ENCODE measurements around the gene TMSB10. TPM values are rescaled to one million over a fixed set of nuclear protein-coding genes. Genes with fewer than 3 reads are reported as not detected.

The TMSB10 gene
- total RNA-seq, 2 experiments from 2014 or later, result 4,520 to 4,885 TPM

- ATAC-seq, result peak; percentile 96
- peak overlapping the region; percentile 70 for H3K4me3 Mint-ChIP-seq
- H3K36me3 Mint-ChIP-seq (ENCODE audit: low read depth), result no peaks in the 10 kb centered on the region
- no peaks in the 10 kb centered on the region for H3K9me3 Mint-ChIP-seq (ENCODE audit: insufficient read depth)
- peaks cover 70% of the 10 kb centered on the region for H3K4me1 Mint-ChIP-seq (ENCODE audit: low read depth)
- CTCF ChIA-PET, result interaction anchor here (1.0 to 24.0 kb wide), 14 partner anchors 8 to 412 kb away, joined by 3 to 397 read pairs (median 4); partner anchors contain the start of genes TMSB10 and TRABD2A
- POLR2A ChIA-PET, result interaction anchor here (0.6 to 6.1 kb wide), 11 partner anchors 9 to 430 kb away, joined by 3 to 90 read pairs (median 6); partner anchors contain the start of genes SUCLG1, TMSB10 and TRABD2A
- H3K27me3 Mint-ChIP-seq (ENCODE audit: low read depth), result no peaks in the 10 kb centered on the region
- peak; percentile 81 for DNase-seq
- H3K27ac Mint-ChIP-seq, result peak overlapping the region; percentile 92
These were observed 16.8 kb upstream of the TMSB10 start for GRCh38 chr2:84888401-84889276.

DNA sequence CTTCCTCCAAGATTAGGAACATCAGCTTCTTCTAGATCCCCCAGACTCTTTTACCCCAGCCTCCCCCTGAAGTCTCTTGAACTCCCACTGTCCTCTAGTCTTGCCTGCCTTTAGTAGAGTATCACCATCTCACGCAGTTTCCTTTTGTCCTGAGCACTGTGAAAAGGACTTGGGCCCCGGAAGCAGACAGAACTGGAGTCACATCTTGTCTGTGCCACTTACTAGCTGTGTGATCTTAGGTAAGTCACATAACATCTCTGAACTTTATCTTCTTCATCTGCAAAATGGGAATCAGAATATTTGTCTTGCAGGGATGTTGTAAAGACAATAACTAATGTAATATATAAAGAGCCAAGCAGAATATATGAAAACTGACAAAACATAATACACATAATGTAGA is 16.1 kb upstream of the TMSB10 start:
- peaks cover 70% of the 10 kb centered on the region for H3K4me1 Mint-ChIP-seq (ENCODE audit: low read depth)
- no peaks in the 10 kb centered on the region for H3K9me3 Mint-ChIP-seq (ENCODE audit: insufficient read depth)
- no peaks in the 10 kb centered on the region for H3K36me3 Mint-ChIP-seq (ENCODE audit: low read depth)
- ChIA-PET POLR2A (interaction anchor here (0.6 to 6.1 kb wide), 12 partner anchors 9 to 430 kb away, joined by 3 to 90 read pairs (median 5); partner anchors contain the start of genes SUCLG1, TMSB10 and TRABD2A), CTCF (interaction anchor here (1.0 to 24.0 kb wide), 10 partner anchors 9 to 411 kb away, joined by 3 to 397 read pairs (median 8); partner anchors contain the start of genes TMSB10 and TRABD2A)
- peak; percentile 48 for ATAC-seq
- H3K27me3 Mint-ChIP-seq (ENCODE audit: low read depth), result no peaks in the 10 kb centered on the region
- peak overlapping the region; percentile 70 for H3K4me3 Mint-ChIP-seq
- H3K27ac Mint-ChIP-seq, result peak overlapping the region; percentile 92
- peak; percentile 42 for DNase-seq

DNA sequence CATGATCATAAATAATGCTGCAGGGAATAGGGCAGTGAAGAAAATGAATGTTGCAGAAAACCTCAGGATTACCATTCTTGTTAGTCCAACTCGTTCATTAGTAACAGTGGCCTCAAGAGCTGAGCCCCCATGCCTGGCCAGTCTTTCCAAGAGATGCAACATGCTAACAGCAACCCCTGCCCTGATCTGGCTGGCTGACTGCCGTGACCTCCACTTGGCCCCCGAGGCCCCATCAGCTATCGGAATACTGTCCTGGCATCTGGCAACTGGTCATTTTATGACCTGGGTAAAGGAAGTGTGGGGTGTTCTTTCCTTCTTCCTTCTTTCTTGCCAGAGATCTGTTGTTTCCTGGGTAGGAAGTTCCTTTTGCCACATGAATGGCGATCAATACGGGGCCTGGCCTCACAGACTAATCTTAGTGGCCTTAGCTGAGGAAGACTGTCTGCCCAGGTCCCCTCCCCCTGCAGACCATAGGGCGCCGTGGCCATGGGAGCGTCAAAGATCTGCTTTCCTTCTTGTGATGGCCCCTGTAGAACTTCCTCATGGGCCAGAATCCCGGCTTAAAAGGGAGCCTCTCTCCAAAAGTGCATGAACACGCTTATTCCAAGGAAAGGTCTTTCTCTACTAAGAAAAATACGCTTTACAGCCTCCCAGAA is 14.0 kb upstream of the TMSB10 start:
- H3K4me3 Mint-ChIP-seq, result no peak overlapping the region
- ChIA-PET CTCF (interaction anchor here (2.0 to 24.0 kb wide), 3 partner anchors 8 to 30 kb away, joined by 4 to 397 read pairs (median 41); no protein-coding TSS in a partner anchor), POLR2A (interaction anchor here (1.3 to 6.1 kb wide), 2 partner anchors 15 to 34 kb away, joined by 4 to 90 read pairs; partner anchors contain the start of gene TMSB10)
- no peaks in the 10 kb centered on the region for H3K27me3 Mint-ChIP-seq (ENCODE audit: low read depth)
- H3K27ac Mint-ChIP-seq, result no peak overlapping the region
- H3K36me3 Mint-ChIP-seq (ENCODE audit: low read depth), result peaks cover 2% of the 10 kb centered on the region
- no peaks in the 10 kb centered on the region for H3K9me3 Mint-ChIP-seq (ENCODE audit: insufficient read depth)
- no peak for ATAC-seq
- peak; percentile 23 for DNase-seq
- peaks cover 74% of the 10 kb centered on the region for H3K4me1 Mint-ChIP-seq (ENCODE audit: low read depth)

- Mint-ChIP-seq H3K27me3 (ENCODE audit: low read depth) (no peaks in the 10 kb centered on the region), H3K4me1 (ENCODE audit: low read depth) (peaks cover 71% of the 10 kb centered on the region), H3K27ac (peak overlapping the region; percentile 69), H3K4me3 (peak overlapping the region; percentile 7), H3K36me3 (ENCODE audit: low read depth) (peaks cover 7% of the 10 kb centered on the region), H3K9me3 (ENCODE audit: insufficient read depth) (no peaks in the 10 kb centered on the region)
- POLR2A ChIA-PET, result interaction anchor here (0.6 to 2.5 kb wide), 10 partner anchors 8 to 429 kb away, joined by 3 to 29 read pairs (median 4); partner anchors contain the start of genes TMSB10 and TRABD2A
- CTCF ChIA-PET, result interaction anchor here (1.2 to 16.2 kb wide), 4 partner anchors 10 to 30 kb away, joined by 4 to 222 read pairs (median 12); partner anchors contain the start of gene TMSB10
- no peak for DNase-seq
- peak; percentile 28 for ATAC-seq
These were observed 11.3 kb upstream of the TMSB10 start for GRCh38 chr2:84894131-84894586.

DNA sequence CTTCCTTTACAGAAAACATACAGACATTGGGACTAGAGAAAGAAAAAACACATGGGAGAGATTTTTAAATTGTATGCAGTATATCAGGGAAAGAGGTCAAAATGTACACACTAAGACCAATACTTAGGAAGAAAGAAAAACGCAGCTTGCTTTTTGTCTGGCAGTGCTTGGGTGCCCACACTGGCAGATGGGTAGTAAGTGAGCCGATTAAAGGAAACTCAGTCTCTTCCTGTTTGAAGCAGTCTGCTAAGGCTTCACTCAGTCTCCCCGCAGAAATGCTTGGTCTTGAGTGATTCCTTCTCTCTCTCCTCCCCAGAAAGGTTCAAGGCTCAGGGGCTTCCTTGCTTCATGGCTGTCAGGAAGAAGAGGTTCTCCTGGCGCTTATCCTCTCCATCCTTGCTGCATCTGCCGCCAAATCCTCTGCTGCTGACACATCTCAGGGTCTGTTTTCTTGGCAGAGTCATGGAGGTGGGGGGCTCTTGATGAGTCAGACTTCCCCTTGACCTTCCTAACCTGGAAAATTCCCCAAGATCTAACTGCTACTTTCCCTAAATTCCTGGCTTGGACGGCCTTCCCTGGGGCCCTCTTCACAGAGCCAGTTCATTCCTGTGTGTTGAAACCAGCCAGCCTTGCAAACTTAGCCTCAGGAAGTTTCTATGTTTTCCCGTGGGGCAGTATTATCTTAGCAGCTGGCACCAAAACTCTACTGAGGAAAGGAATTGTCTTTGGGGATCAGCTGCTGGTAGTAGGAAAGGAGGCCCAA is 10.5 kb upstream of the TMSB10 start:
- H3K4me3 Mint-ChIP-seq, result peak overlapping the region; percentile 43
- peaks cover 7% of the 10 kb centered on the region for H3K36me3 Mint-ChIP-seq (ENCODE audit: low read depth)
- peaks cover 71% of the 10 kb centered on the region for H3K4me1 Mint-ChIP-seq (ENCODE audit: low read depth)
- ChIA-PET CTCF (interaction anchor here (1.1 to 16.2 kb wide), 5 partner anchors 9 to 29 kb away, joined by 3 to 222 read pairs (median 12); partner anchors contain the start of gene TMSB10), POLR2A (interaction anchor here (0.6 to 2.5 kb wide), 8 partner anchors 9 to 154 kb away, joined by 3 to 29 read pairs (median 3); partner anchors contain the start of genes TMSB10 and TRABD2A)
- ATAC-seq (peak; percentile 65), DNase-seq (peak; percentile 46)
- no peaks in the 10 kb centered on the region for H3K27me3 Mint-ChIP-seq (ENCODE audit: low read depth)
- peak overlapping the region; percentile 69 for H3K27ac Mint-ChIP-seq
- no peaks in the 10 kb centered on the region for H3K9me3 Mint-ChIP-seq (ENCODE audit: insufficient read depth)

DNA sequence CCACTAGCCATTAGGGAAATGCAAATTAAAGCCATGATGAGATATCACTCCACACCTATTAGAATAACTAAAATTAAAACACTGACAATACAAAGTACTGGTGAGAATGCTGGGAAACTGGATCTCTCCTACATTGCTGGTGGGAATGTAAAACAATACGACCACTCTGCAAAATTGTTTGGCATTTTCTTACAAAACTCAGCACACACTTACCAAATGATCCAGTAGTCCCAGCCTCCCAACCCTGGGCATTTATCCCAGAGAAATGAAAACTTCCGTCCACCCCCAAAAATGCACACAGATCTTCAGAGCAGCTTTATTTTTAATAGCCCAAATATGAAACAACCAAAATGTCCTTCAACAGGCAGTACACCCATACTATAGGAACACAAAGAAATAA is 8.9 kb upstream of the TMSB10 start:
- CTCF ChIA-PET, result interaction anchor here (1.0 to 16.2 kb wide), 2 partner anchors 14 to 28 kb away, joined by 4 to 222 read pairs; no protein-coding TSS in a partner anchor
- DNase-seq (no peak), ATAC-seq (no peak)
- Mint-ChIP-seq H3K27me3 (ENCODE audit: low read depth) (no peaks in the 10 kb centered on the region), H3K27ac (no peak overlapping the region), H3K36me3 (ENCODE audit: low read depth) (peaks cover 7% of the 10 kb centered on the region), H3K4me3 (no peak overlapping the region), H3K4me1 (ENCODE audit: low read depth) (peaks cover 71% of the 10 kb centered on the region), H3K9me3 (ENCODE audit: insufficient read depth) (no peaks in the 10 kb centered on the region)
- POLR2A ChIA-PET, result interaction anchor here (0.7 kb wide), 1 partner anchor 11 kb away, joined by 3 read pairs; no protein-coding TSS in a partner anchor

DNA sequence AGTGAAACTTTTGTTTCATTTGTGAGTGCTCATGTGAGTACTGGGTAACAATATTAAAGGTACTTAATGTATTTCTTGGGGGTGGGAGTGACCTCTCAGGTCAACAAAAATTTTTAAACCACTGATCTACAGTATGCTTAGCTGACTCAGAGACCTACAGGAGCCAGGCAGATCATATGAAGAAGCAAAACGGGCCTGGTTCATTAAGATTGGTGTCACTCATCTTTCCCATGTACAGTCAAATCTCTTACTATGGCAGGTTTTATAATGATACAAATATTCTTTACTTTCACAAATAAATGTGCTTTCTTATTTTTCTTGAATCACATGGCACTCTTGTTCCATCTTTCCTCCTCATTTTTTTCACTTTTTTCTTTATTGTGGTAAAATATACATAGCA is 7.7 kb upstream of the TMSB10 start:
- Mint-ChIP-seq H3K4me1 (ENCODE audit: low read depth) (peaks cover 77% of the 10 kb centered on the region), H3K4me3 (peak overlapping the region; percentile 26), H3K36me3 (ENCODE audit: low read depth) (peaks cover 13% of the 10 kb centered on the region), H3K9me3 (ENCODE audit: insufficient read depth) (no peaks in the 10 kb centered on the region), H3K27ac (peak overlapping the region; percentile 95), H3K27me3 (ENCODE audit: low read depth) (no peaks in the 10 kb centered on the region)
- ATAC-seq (no peak), DNase-seq (no peak)
- POLR2A ChIA-PET, result interaction anchor here (0.7 to 1.7 kb wide), 7 partner anchors 9 to 955 kb away, joined by 3 to 24 read pairs (median 5); partner anchors contain the start of gene TRABD2A
- CTCF ChIA-PET, result interaction anchor here (0.6 to 16.2 kb wide), 8 partner anchors 8 to 116 kb away, joined by 3 to 222 read pairs (median 5); partner anchors contain the start of genes TMSB10 and TRABD2A

DNA sequence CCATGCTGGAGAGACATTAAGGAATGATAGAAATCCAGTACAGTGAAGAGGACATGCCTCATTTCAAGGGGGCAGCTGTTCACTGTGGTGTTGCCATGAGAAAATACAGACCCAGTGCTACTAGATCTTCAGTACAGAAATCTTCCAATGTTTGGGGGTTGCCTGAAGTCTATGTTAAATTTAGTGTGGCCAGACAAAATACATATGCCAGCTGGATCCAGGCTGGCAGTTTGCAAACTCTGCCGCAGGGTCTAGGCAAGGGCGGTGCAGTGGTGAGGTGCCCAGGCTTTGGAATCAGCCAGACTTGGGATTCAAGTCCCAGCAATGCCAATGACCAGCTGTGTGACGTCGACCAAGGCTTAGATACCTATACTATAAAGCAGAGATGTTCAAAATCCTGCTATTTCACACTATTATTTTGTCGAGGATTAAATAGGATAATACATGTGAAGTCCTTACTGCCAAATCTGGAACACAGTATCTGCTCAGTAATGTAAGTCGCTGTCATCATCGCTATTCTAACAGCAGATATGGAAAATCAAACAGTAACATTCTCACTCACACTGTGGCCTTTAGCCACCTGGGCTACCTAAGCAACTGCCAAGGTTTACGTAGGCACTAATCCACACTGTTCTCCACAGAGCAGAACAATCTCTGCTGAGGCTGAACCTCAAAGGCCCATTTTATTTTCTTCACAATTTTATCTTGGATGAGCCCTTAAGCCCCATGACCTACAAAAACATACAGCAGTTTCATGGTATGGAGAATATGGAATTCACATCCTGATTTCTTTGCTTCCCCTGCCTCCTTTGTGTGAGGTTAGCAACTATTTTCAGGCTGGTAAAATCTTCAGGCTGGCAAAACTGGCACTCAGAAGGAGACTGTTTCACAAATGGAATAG is 5.9 kb upstream of the TMSB10 start:
- CTCF ChIA-PET, result interaction anchor here (1.5 to 16.2 kb wide), 4 partner anchors 11 to 30 kb away, joined by 4 to 222 read pairs (median 50); partner anchors contain the start of gene TRABD2A
- Mint-ChIP-seq H3K27ac (peak overlapping the region; percentile 9), H3K4me1 (ENCODE audit: low read depth) (peaks cover 84% of the 10 kb centered on the region), H3K9me3 (ENCODE audit: insufficient read depth) (no peaks in the 10 kb centered on the region), H3K27me3 (ENCODE audit: low read depth) (no peaks in the 10 kb centered on the region), H3K4me3 (no peak overlapping the region), H3K36me3 (ENCODE audit: low read depth) (peaks cover 18% of the 10 kb centered on the region)
- POLR2A ChIA-PET, result interaction anchor here (0.6 to 1.7 kb wide), 4 partner anchors 11 to 20 kb away, joined by 3 to 19 read pairs (median 4); no protein-coding TSS in a partner anchor
- DNase-seq, result no peak
- ATAC-seq, result no peak

GRCh38 chr2:84900971-84901370 is 4.5 kb upstream of the TMSB10 start:
- ATAC-seq (no peak), DNase-seq (no peak)
- H3K4me3 Mint-ChIP-seq, result no peak overlapping the region
- no peaks in the 10 kb centered on the region for H3K9me3 Mint-ChIP-seq (ENCODE audit: insufficient read depth)
- ChIA-PET POLR2A (interaction anchor here (0.9 kb wide), 1 partner anchor 25 kb away, joined by 3 read pairs; no protein-coding TSS in a partner anchor), CTCF (interaction anchor here (1.5 to 16.2 kb wide), 4 partner anchors 12 to 23 kb away, joined by 3 to 222 read pairs (median 50); partner anchors contain the start of gene TRABD2A)
- no peaks in the 10 kb centered on the region for H3K27me3 Mint-ChIP-seq (ENCODE audit: low read depth)
- no peak overlapping the region for H3K27ac Mint-ChIP-seq
- H3K36me3 Mint-ChIP-seq (ENCODE audit: low read depth), result peaks cover 22% of the 10 kb centered on the region
- H3K4me1 Mint-ChIP-seq (ENCODE audit: low read depth), result peaks cover 80% of the 10 kb centered on the region
